GM21360 (cell line): ENCODE measurements around the gene FAM107B.
"Not testable (repeated sequence)": the region's sequence is repeated elsewhere in the genome, so short reads cannot be mapped to it uniquely, and the experiment has no call there.

Experiments used
- ATAC-seq: cut with Tn5 transposase; IDR thresholded peaks from one replicate; pipeline ENCODE4 v1.9.1; 2021; ENCODE audit warnings: mild to moderate bottlenecking, moderate library complexity; ENCODE audit not compliant: unreplicated experiment

Gene FAM107B

DNA sequence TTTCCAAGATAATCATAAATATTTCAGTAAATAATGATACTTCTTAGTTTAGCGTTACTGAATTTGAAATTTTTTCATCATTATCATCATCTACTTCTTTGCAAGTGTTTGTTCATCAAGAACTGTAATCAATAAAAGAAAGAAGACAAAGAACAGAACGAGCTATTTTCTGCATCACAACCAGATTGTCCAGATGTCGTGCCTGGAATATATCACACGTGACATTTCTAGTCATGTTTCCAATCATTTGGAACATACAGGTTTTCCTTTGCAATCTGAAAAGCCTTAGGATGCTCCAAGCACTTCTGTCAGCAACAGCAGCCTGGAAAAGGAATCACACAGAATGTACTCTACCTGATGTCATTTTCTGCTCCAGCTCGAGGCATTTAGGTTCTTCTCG, 107.4 kb downstream of the FAM107B start:
- no peak for ATAC-seq

DNA sequence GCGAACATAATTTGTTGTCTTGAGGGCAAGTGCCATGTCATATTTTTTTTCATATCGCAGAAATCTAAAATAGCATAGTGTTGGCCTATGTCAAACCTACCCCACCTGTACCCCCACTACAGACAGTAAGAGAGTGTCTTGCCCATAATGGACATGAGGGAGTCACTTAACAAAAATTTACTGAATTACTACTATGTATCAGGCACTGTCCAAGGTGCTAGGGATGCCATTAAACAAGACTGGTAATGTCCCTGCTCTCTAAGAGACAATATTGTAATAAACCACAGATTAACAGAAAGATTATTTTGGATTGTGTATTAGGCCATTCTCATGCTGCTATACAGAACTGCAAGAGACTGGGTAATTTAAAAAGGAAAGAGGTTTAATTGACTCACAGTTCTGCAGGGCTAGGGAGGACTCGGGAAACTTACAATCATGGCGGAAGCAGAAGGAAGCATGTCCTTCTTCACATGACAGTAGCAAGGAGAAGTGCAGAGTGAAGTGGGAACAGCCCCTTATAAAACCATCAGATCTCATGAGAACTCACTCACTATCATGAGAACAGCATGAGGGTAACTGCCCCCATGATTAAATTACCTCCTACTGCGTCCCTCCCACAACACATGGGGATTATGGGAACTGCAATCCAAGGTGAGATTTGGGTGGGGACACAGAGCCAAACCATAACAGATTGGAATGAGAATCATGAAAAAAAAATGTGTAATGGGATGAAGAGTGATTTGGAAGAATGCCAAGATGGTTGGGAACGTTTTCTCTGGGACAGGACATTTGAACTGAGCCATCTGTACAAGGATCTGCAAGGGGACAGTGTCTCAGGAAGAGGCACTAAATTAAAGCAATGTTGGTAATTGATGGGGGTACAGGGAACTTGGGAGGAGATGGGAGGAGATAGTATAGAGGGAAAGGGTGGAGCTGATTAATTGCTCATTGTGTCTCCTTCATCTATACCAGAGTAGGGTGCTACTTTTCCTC, 108.5 kb downstream of the FAM107B start:
- ATAC-seq: no peak

DNA sequence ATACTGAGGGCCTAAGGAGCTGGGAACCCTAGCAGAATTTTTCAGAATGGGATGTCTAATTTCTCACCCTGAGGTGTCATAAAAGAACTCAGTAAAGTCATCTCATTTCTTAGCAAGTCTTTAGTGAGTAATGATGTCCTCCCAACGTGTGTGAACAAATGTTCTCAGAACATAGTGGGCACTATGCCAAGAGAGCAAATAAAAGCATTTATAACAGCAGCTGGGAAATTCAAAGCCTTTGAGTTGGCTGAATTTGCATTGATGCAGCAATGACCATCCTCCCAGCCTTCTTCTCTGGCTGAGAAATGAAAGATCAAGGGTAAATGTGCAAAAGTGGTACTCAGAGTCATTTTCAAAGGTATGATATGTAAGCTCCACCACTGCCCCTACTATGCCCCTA, 109.4 kb downstream of the FAM107B start:
- ATAC-seq: no peak

DNA sequence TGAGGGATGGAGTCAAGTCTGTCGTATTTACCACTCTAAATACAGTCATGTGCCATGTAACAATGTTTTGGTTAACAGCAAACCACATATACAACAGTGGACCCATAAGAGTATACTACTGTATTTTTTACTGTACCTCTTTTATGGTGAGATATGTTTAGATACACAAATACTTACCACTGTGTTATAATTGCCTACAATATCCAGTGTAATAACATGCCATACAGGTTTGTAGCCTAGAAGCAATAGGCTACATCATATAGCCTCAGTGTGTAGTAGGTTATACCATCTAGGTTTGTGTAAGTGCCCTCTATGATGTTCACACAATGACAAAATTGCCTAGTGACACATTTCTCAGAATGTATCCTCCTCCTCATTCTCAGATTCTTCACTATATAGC, 110.4 kb downstream of the FAM107B start:
- ATAC-seq: no peak

DNA sequence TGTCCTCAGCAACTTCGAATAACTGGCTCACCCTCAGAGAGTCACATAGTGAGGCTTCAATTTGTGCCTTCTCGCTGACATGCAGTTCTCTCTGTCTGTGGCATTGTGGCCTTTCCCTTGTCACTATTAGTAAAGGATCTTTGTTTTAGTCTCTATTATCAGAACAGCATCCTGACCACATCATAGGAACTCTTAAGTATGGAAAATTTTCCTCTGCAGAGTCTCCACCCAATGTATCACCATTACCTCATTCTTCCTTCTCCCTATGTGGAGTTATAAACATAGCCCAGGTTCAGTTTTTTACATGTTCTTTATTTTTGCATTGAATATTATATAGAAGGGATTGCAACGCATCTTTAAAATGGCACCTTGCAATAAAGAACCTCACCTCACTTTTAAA, 112.9 kb downstream of the FAM107B start:
- ATAC-seq: no peak

DNA sequence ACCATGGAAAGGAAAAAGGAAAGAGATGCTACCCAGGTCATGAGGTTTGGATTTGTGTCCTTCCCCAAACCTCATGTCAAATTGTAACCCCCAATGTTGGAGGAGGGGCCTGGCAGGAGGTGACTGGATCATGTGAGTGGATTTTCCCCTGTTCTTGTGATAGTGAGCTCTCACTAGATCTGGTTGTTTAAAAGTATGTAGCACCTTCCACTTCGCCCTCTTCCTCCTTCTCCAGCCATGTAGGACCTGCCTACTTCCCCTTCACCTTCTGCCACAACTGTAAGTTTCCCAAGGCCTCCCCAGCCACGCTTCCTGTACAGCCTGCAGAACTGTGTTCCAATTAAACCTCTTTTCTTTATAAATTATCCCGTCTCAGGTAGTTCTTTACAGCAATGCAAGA, 113.9 kb downstream of the FAM107B start:
- no peak for ATAC-seq

DNA sequence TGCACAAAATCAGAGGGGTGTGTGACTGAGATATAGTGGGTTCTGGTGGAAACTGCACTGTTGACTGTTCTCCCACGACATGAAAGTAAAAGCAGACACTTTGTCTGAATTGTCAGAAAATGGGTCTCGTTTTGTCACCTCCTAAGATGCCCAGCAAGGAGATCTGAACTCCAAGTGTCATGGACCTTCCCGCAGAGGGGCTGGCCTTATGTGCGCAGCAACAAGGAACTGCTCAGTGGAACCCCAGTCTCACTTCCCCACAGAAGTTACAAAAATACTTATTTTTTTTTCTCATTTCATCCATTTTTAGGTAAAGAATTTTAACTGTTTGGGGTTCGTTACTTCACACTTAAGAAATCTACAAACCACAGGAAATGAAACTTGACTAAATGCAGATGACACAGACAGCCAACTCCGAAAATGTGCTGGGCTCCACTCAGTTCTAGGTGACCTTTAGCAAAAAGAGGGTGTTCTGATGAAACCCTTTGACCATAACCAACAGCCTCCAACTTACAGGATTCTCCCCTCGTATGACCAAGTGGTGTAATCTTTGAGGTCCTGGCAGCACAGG, 115.0 kb downstream of the FAM107B start:
- ATAC-seq: peak; percentile 68

DNA sequence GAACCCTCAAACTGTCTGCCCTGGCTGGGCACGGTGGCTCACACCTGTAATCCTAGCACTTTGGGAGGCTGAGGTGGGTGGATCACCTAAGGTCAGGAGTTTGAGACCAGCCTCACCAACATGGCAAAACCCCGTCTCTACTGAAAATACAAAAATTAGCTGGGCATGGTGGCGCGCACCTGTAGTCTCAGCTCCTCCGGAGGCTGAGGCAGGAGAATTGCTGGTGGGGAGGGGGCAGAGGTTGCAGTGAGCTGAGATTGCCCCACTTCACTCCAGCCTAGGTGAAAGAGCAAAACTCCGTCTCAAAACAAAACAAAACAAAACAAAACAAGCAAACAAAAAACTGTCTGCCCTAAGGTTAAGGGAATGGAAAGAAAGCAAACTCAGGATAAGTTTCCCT, 115.6 kb downstream of the FAM107B start:
- ATAC-seq: not testable (repeated sequence)

DNA sequence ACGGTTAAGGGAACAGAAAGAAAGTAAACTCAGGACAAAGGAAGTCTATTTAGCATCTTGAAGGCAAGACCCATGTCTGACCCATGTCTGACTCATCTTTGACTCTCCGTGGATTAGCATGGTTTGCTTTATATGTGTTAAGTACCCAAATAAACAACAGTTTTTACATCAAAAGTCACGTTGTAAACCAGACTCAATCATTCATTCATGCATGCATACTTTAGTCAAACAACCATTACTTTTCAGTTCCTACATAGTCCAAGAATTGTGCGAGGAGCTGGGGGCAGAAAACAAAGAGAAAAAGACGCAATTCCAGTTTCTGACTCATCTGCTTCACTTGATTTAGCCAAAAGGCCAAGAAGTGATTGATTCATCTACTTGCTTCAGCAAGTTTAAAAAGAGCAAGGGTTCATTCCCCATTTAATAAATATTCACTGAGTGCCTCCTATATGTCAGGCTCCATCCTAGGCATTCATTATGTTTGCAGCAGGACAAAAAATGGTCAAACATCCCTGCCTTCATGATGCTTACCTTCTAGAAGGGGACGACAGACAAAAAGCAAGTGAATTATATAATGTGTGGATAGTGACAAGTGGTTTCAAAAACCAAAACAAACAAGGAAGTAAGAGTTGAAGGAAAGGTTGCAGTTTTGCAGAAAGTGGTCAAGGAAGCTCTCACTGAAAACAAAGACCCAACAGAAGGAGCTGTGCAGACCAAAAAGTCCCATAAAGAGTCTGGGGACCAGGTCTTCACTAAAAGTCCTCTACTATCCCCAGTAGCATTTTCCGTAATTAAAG, 116.2 kb downstream of the FAM107B start:
- ATAC-seq: peak; percentile 32

DNA sequence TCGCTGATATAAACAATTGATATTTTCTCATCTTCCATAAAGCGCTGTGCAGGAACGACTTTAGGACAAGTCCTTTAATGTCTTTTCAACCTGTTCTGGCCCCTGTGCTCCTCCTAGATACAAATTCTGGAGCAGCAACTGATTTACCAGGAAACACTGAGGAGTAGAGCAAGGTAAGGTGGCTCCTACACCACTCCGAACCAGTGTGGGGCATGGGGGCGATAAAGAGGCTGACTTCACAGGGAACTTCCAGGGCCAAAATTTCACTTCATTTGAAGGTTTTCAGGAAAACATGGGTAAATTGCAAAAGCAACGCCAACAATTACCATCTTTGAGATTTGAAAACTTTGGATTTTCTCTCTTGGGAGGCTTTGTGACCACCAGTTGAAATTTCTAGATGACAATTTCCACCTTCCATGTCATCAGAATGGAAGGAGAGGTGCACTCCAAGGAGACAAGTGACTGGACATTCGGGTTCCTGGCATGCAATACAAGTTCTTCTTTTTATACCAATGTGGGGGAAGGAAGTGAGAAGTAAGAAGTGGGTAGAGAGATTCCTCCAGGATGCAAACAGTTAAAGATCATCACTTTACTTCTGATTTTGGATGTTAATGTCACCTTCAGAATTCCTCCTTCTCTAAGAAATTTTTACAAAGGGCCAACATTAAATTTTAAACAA, 118.5 kb downstream of the FAM107B start:
- ATAC-seq: no peak

DNA sequence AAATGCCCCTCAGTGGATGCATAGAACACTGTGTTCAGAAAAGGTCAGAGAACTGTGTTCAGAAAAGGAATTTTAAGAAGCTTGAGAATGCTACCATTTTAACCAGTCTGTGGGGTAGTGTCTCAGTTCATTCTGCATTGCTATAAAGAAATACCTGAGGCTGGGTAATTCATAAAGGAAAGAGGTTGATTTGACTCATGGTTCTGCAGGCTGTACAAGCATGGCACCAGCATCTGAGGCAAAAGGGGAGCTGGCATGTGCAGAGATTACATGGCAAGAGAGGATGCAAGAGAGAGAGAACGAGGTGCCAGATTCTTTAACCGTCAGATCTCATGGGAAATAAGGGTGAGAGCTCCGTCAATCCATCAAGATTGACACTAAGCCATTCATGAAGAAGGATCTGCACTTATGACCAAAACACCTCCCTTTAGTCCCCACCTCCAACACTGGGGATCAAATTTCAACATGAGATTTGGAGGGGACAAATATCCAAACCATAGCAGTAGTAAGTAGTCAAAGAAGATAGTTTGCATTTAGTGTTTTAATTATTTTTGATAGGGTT, 119.8 kb downstream of the FAM107B start:
- ATAC-seq: no peak

DNA sequence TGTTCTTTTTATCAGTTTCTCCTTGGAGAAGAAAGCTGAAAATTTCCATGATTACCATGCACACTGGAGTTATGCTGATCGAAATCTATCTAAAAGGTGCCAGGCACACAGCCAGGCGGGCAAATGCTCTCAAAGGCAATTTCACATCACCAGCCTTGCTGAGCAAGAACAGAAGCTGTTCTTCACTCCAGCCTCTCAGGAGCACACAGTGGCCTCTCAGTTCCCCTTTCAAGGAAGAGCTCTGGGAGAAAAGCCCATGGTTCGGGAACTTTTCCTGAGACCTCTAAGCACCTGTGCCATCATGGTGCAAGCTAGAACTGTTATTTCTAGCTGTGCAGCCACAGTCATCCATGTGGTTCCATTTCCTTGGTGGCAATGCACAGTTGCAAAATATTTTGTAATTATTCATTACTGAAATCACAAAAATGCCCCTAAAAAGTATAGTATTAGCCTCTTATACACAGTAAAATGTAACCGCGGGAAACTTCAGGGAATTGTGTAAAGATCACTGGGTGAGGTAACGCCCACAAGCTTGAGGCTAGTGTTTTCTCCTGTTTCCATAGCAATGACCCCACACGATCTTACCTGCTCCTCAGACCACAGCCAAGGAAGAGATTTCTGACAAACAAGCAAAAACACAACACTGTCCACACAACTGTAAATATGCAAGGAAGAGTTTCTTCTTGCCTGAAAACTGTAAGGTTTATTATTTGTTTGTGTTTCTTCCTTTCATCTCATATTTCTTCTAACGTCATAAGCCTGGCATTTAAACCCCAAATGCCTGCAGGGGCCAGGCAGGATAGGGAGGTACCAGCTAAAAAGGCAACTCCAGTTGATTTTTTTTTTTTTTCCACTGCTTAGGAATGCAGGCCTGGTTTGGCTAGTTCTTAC, 121.2 kb downstream of the FAM107B start:
- no peak for ATAC-seq

DNA sequence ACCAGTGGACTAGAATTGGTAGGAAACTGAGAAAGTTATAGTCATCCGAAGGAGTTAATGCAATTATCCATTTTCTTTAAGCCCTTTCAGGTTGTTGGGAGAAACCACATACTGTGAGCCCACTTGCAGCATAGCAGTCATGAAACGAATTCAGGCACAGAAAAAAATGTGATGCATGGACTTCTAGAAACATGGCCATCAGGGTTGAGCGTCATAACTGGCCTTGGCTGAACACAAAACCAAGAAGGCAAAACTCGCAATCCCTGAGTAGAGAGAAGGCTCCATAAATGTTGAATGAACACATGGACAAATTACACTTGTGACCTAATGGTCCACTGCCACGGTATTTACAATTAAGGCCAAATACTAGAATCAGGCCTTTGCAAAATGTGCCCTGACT, 121.9 kb downstream of the FAM107B start:
- no peak for ATAC-seq

DNA sequence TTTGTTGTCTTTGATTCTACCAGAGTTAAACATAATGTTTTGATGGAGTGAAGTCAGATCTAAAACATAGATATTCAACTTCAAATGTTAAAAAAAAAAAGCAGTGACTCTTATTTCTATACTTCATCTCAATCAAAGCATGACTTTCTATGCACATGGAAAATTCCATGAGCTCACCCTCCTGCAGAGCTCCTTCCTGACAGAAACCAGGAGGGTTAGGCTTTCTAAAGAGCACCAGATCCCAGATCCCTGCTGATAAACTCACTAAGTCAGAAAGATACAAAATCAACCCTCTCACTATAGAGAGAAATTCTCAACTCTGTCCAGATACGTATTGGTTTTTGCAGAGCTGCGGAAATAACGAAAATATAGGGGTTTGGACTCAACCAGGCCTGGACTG, 122.6 kb downstream of the FAM107B start:
- no peak for ATAC-seq

DNA sequence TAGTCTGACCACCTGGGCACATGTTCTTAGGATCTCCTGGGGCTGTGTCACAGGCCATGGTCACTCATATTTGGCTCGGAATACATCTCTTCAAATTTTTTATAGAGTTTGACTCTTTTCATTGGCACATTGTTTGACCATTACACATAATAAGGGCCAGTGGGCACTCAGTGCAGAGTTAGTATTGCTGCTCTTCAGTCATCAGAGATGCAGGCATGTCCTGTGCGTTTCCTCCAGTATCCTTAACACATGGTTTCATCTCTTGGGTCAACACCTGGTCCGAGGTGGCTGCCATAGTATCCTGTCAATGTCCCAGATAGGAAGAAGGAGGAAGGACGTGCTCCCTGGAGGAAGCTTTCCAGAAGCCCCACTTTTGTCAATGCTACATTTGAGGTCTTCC, 125.0 kb downstream of the FAM107B start:
- ATAC-seq: no peak

DNA sequence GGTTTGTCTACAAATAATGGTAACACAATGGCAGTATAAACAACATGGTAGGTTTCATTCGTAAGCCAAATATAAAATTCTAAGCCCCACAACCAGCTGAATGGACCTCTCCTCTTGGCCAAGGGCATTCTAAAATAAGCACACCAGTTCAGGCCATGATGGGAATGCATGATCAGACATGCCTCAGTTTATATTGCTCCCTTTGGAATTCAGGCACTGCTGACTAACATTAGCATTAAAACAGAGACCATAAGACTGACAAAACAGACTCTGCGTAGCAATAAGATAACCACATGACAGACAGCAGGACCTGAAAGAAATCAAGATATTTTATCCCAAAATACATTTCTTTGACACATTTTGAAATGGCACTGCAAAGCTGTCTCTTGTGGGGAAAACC, 125.8 kb downstream of the FAM107B start:
- ATAC-seq: no peak

DNA sequence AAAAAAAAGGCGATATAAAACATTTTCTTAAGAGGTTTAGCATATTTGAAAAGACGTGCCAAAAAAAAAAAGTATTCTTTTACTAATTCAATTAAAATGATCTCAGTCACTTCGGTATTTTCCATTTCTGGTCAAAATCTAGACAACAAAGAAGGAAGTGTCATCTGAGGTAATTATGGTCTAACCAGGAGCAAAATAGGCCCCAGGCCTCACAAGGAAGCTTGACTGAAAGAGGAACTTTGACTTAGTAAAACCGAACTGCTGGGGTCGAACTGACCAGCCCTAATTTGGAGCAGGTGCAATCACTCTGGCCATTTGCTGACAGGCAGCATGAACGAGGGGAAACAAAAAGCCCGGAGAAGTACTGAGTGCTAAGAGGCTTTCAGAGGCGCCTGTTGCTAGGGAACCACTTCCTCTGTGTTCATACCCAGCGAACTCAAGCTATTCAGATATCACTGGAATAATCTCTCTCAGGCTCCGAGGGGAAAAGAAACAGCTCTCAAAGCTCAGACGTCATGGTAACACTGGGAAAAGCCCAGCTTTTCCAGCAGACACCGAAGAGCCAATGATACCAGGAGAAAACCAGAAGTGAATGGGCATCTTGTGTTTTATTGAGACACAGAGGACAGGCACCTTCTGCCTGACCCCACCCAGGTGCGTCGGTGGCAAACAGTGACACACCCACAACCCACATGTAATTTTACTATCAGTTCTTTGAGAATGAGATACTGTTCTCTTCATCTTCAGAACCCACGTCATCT, 126.5 kb downstream of the FAM107B start:
- peak; percentile 92 for ATAC-seq

DNA sequence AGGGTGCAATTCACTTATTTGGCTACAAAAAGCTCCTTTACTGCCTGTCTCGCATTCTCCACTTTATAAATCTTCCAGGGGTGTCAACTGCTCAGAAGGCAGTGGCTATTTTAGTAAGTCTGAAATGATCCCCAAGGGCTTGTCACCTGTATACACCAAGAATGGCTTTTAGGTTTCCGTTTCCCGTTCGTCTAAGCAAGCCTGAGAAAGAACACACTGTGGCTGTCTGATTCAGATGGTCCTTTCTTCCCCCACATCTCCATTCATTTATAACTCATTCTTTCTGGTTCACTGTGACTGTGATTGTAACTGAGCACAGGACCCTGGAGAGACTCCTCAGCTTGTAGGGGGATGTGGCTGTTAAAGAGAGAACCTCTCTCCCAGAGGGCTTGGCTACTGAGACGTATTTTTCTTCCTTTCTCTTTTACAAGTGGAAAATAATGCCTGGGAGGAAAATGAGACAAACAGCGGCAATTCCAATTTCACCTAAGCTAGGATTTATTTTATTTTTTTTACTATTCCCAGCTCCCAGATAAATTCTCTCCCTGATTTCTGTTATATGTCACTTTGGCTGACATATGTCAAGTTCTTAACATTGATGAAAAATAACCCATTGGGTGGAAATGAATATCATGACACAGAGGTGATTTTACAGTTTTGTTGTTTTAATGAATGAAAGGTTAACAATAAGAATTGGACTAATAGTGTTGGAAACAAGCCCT, 129.3 kb downstream of the FAM107B start:
- ATAC-seq: no peak
